WTC11 (cell line): ENCODE data around the gene WDR90.

Source experiments
- ARID4B ChIP-seq: sonication (generic); formaldehyde crosslinking; IDR thresholded peaks from 2 replicates; pipeline ENCODE4 v1.8.0; 2023; ENCODE audit warnings: missing genetic modification reagents, mild to moderate bottlenecking, borderline replicate concordance
- ATF2 ChIP-seq: sonication (generic); formaldehyde crosslinking; IDR thresholded peaks from 2 replicates; pipeline ENCODE4 v1.8.1; 2022; ENCODE audit warnings: low read depth, missing genetic modification reagents, borderline replicate concordance
- NR2C2 ChIP-seq: sonication (generic); formaldehyde crosslinking; IDR thresholded peaks from 2 replicates; pipeline ENCODE4 v1.8.0; 2022; ENCODE audit warnings: mild to moderate bottlenecking, missing genetic modification reagents
- STAT6 ChIP-seq: sonication (generic); formaldehyde crosslinking; conservative IDR thresholded peaks from 2 replicates; pipeline ENCODE4 v1.8.1; 2023; ENCODE audit warnings: mild to moderate bottlenecking, low read depth, missing genetic modification reagents, moderate library complexity
- USF2 ChIP-seq: sonication (generic); formaldehyde crosslinking; IDR thresholded peaks from 2 replicates; pipeline ENCODE4 v1.8.1; 2023; ENCODE audit warnings: mild to moderate bottlenecking, missing genetic modification reagents, moderate library complexity
- ZBTB21 ChIP-seq: sonication (generic); formaldehyde crosslinking; IDR thresholded peaks from 2 replicates; pipeline ENCODE4 v1.8.1; 2023; ENCODE audit warnings: mild to moderate bottlenecking, missing genetic modification reagents, borderline replicate concordance
- TF ChIP-seq, protein P1 (sequence below): sonication (generic); formaldehyde crosslinking; IDR thresholded peaks from 2 replicates; pipeline ENCODE4 v1.8.0; 2022; ENCODE audit warnings: mild to moderate bottlenecking, missing genetic modification reagents
- TF ChIP-seq, protein P2 (sequence below): fragments of 200-600 bp; IDR thresholded peaks from 2 replicates; pipeline ENCODE4 v1.8.0; 2022; ENCODE audit warnings: antibody characterized with exemption
- TF ChIP-seq, protein P3 (sequence below): sonication (generic); formaldehyde crosslinking; IDR thresholded peaks from 2 replicates; pipeline ENCODE4 v1.8.1; 2023; ENCODE audit warnings: mild to moderate bottlenecking, missing genetic modification reagents
- TF ChIP-seq, protein P4 (sequence below): fragments of 250-450 bp; sonication (Bioruptor Pico); IDR thresholded peaks from 2 replicates; pipeline ENCODE4 v1.9.0; 2021; ENCODE audit warnings: mild to moderate bottlenecking, borderline replicate concordance
- TF ChIP-seq, protein P5 (sequence below): sonication (generic); formaldehyde crosslinking; conservative IDR thresholded peaks from 2 replicates; pipeline ENCODE4 v1.8.1; 2022; ENCODE audit warnings: mild to moderate bottlenecking, missing genetic modification reagents
- TF ChIP-seq, protein P6 (sequence below): sonication (generic); formaldehyde crosslinking; IDR thresholded peaks from 2 replicates; pipeline ENCODE4 v1.8.0; 2022; ENCODE audit warnings: mild to moderate bottlenecking, missing genetic modification reagents

DNA sequence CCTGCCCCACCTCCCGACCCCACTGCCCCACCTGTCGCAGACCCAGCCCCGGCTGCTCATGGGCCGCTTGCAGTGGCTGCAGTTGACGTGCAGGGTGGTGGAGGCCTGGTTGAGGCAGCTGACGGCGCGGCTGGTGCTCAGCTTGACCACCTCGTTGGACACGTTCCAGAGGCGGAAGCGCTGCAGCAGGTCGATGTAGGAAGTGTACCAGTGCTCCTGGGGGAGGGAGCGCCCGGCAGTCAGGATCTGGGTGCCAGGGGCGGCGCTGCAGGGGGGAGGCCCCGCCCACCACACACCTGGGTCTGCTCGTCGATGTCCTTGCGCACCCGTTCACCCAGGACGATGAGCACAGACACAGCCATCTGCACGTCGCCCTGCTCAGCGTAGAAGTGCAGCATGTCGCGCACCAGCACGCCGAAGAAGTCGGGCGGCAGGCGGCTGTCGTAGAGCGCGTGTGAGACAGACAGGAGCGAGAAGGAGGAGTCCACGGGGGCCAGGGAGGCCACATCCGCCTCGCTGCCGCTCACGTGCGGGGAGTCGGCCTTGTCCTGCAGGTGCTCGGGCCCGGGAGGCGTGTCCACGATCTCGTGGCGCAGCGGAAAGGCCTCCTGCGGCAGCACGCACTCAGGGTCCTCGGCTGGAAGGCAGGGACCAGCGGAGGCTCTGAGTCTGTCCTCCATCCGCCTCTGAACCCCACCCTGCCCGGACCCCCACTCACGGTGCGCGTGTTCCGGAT is 36.0 kb downstream of the WDR90 start:
- TF ChIP-seq, protein P1, sequence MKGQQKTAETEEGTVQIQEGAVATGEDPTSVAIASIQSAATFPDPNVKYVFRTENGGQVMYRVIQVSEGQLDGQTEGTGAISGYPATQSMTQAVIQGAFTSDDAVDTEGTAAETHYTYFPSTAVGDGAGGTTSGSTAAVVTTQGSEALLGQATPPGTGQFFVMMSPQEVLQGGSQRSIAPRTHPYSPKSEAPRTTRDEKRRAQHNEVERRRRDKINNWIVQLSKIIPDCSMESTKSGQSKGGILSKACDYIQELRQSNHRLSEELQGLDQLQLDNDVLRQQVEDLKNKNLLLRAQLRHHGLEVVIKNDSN (CRISPR knock-in tag) = no peak
- TF ChIP-seq, protein P2, sequence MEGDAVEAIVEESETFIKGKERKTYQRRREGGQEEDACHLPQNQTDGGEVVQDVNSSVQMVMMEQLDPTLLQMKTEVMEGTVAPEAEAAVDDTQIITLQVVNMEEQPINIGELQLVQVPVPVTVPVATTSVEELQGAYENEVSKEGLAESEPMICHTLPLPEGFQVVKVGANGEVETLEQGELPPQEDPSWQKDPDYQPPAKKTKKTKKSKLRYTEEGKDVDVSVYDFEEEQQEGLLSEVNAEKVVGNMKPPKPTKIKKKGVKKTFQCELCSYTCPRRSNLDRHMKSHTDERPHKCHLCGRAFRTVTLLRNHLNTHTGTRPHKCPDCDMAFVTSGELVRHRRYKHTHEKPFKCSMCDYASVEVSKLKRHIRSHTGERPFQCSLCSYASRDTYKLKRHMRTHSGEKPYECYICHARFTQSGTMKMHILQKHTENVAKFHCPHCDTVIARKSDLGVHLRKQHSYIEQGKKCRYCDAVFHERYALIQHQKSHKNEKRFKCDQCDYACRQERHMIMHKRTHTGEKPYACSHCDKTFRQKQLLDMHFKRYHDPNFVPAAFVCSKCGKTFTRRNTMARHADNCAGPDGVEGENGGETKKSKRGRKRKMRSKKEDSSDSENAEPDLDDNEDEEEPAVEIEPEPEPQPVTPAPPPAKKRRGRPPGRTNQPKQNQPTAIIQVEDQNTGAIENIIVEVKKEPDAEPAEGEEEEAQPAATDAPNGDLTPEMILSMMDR = no peak
- TF ChIP-seq, protein P3, sequence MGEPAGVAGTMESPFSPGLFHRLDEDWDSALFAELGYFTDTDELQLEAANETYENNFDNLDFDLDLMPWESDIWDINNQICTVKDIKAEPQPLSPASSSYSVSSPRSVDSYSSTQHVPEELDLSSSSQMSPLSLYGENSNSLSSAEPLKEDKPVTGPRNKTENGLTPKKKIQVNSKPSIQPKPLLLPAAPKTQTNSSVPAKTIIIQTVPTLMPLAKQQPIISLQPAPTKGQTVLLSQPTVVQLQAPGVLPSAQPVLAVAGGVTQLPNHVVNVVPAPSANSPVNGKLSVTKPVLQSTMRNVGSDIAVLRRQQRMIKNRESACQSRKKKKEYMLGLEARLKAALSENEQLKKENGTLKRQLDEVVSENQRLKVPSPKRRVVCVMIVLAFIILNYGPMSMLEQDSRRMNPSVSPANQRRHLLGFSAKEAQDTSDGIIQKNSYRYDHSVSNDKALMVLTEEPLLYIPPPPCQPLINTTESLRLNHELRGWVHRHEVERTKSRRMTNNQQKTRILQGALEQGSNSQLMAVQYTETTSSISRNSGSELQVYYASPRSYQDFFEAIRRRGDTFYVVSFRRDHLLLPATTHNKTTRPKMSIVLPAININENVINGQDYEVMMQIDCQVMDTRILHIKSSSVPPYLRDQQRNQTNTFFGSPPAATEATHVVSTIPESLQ (CRISPR knock-in tag) = no peak
- TF ChIP-seq, protein P4, sequence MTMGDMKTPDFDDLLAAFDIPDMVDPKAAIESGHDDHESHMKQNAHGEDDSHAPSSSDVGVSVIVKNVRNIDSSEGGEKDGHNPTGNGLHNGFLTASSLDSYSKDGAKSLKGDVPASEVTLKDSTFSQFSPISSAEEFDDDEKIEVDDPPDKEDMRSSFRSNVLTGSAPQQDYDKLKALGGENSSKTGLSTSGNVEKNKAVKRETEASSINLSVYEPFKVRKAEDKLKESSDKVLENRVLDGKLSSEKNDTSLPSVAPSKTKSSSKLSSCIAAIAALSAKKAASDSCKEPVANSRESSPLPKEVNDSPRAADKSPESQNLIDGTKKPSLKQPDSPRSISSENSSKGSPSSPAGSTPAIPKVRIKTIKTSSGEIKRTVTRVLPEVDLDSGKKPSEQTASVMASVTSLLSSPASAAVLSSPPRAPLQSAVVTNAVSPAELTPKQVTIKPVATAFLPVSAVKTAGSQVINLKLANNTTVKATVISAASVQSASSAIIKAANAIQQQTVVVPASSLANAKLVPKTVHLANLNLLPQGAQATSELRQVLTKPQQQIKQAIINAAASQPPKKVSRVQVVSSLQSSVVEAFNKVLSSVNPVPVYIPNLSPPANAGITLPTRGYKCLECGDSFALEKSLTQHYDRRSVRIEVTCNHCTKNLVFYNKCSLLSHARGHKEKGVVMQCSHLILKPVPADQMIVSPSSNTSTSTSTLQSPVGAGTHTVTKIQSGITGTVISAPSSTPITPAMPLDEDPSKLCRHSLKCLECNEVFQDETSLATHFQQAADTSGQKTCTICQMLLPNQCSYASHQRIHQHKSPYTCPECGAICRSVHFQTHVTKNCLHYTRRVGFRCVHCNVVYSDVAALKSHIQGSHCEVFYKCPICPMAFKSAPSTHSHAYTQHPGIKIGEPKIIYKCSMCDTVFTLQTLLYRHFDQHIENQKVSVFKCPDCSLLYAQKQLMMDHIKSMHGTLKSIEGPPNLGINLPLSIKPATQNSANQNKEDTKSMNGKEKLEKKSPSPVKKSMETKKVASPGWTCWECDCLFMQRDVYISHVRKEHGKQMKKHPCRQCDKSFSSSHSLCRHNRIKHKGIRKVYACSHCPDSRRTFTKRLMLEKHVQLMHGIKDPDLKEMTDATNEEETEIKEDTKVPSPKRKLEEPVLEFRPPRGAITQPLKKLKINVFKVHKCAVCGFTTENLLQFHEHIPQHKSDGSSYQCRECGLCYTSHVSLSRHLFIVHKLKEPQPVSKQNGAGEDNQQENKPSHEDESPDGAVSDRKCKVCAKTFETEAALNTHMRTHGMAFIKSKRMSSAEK (CRISPR knock-in tag) = no peak
- TF ChIP-seq, protein P5, sequence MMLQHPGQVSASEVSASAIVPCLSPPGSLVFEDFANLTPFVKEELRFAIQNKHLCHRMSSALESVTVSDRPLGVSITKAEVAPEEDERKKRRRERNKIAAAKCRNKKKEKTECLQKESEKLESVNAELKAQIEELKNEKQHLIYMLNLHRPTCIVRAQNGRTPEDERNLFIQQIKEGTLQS (CRISPR knock-in tag) = no peak
- TF ChIP-seq ARID4B (CRISPR knock-in tag) (no peak), ATF2 (CRISPR knock-in tag) (no peak), STAT6 (no peak), ZBTB21 (CRISPR knock-in tag) (no peak), NR2C2 (no peak), USF2 (CRISPR knock-in tag) (no peak)
- TF ChIP-seq, protein P6, sequence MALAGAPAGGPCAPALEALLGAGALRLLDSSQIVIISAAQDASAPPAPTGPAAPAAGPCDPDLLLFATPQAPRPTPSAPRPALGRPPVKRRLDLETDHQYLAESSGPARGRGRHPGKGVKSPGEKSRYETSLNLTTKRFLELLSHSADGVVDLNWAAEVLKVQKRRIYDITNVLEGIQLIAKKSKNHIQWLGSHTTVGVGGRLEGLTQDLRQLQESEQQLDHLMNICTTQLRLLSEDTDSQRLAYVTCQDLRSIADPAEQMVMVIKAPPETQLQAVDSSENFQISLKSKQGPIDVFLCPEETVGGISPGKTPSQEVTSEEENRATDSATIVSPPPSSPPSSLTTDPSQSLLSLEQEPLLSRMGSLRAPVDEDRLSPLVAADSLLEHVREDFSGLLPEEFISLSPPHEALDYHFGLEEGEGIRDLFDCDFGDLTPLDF (CRISPR knock-in tag) = no peak
